Activated T-cell treated with anti-CD3 and anti-CD28 coated beads, Interleukin-2, amount 50 U/mL, for 1 hour (primary cell): Measurements from ENCODE around the gene AVPR1B.

Experiments
- DNase-seq: peaks from one replicate; pipeline ENCODE4 v3.0.0-alpha.2; 2020

AVPR1B gene, protein sequence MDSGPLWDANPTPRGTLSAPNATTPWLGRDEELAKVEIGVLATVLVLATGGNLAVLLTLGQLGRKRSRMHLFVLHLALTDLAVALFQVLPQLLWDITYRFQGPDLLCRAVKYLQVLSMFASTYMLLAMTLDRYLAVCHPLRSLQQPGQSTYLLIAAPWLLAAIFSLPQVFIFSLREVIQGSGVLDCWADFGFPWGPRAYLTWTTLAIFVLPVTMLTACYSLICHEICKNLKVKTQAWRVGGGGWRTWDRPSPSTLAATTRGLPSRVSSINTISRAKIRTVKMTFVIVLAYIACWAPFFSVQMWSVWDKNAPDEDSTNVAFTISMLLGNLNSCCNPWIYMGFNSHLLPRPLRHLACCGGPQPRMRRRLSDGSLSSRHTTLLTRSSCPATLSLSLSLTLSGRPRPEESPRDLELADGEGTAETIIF

DNA sequence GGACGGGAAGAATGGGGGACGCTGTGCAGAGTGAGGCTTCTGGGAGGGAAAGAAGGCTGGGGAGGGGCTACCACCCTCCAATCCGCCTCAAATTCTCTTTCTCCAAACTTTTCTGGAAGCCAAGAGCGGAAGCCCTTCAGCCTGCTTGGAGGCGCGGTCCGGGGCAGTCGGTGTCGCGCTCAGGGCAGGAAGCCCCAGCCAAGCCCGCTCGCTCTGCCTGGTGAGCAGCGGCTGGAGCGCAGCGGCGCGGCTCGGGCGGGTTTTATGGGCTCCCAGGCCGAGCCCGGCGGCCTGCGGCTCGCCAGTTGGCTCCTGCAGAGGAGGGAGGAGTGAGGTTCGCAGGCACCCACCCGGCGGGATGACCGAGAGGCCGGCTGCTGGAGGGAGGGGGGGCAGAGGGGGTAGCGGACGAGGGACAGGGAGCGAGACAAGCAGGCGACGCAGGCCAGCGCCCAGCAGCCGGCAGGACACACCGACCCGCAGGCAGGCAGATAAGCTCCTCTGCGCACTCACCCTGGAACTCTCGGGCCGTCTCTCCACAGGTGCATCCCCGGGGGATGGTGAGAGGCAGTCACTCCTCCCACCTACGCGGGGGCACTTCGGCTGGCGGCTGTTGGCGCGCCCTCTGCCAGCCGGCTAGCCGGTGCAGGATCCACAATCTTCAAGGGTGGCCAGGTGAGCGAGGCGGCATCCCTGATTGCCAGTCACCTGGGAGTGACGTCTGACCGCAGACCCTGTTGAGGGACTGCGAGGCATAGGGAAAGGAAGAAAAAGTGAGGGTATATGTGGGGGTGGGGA lies at the start of gene AVPR1B:
Gene AVPR1B (minus strand): TSS at position 238 of the 798 bp plus-strand sequence. CDS start 498 bp downstream, outside the sequence.
- no peak for DNase-seq

DNA sequence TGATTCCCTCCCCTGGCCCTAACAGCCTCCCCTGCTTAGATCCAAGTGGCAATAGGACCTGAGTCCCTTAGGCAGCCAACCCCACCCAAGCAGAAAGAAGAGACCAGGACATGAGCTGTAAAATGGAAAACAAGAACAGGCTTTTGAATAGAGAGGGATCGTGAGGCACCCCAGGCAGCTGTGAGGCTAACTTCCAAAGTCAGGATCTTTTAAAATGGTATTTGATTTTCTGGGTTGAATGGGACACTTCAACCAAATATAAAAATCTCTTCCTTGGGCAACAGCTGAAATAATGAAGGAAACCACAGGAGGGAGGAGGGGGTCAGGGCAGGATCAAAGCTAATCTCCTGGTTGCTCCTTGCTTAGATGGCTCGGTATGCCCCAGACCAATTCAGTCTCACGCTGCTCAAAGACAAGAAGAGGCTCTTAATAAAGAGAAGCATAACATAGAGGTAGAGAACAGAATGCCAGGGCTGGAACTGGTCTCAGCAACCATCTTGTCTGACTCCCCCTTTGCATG lies 28.6 kb upstream of the AVPR1B start:
- no peak for DNase-seq

DNA sequence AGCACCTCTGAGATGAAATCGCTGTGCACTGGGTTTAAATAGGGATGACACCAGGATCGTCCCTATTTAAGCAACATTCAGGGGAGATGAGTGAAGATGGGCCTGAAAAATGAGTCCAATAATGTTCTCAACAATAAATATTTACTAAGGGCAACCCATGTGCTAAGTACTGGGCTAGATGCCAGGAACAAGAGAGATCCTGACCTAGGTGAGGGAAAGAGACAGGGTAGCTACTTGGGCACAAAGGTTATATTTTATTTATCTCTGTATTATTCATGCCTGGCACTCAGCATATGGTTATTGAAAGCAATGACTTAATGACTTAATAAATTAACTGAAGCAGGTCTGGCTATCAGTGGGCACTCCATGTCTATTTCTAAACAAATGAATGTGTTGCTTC lies 27.4 kb upstream of the AVPR1B start:
- DNase-seq: no peak

- DNase-seq: no peak
Observed at GRCh38 chr1:206143537-206144172, 26.5 kb upstream of the AVPR1B start.

- DNase-seq: no peak
Observed at GRCh38 chr1:206142770-206143169, 25.6 kb upstream of the AVPR1B start.

GRCh38 chr1:206142011-206142410 lies 24.8 kb upstream of the AVPR1B start:
- DNase-seq: no peak

- DNase-seq: no peak
Observed at GRCh38 chr1:206136241-206136640, 19.1 kb upstream of the AVPR1B start.

DNA sequence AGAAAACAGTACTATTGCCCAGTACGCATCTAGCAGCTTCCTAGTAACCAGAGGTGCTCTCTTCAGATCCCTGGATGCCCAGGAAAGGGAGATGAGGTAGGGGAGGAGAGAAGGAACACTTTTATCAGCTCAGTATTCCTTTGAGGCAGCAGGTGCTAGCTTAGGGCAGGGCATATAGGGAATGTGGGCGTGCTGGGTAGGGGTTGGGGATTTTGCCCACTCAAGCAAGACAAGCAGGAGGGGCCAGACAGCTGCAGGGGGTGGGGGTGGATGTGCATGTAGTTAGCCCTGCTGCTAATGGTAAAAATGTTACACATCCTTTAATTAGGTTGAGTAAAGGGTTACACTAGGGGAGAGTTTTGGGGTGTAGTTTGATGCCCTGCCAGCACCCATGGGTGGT lies 18.1 kb upstream of the AVPR1B start:
- no peak for DNase-seq

DNA sequence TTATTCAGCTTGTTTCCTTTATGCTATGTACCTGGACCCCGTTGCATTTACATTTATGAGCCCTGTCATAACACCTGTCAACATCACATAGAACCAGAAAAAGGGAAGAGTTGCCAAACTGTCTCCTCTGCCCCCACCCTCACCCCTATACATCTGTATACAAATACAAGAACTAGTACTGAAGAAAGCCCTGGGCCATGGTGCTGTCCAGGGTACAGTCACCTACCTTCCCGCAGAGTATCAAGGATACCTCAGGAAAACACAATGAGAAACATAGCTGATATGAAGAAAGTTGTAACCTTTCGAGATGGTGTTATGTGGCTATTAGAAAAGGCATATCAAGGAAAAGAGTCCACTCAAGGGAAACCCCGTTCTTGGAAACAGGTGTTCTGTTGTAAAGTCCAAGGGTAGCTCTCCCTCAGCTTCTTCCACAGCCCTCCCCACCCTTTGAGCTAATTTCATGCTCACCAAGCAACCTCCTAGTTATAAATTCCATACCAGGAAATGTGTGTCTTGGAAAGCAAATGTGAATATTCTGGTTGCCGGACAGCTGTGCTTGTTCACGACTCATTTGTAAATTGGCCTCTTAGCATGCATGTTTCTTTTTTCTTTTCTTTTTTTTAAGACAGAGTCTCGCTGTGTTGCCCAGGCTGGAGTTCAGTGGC lies 16.7 kb upstream of the AVPR1B start:
- DNase-seq: no peak

GRCh38 chr1:206131037-206131436 lies 13.8 kb upstream of the AVPR1B start:
- no peak for DNase-seq

GRCh38 chr1:206128196-206128595 lies 11.0 kb upstream of the AVPR1B start:
- DNase-seq: no peak

DNA sequence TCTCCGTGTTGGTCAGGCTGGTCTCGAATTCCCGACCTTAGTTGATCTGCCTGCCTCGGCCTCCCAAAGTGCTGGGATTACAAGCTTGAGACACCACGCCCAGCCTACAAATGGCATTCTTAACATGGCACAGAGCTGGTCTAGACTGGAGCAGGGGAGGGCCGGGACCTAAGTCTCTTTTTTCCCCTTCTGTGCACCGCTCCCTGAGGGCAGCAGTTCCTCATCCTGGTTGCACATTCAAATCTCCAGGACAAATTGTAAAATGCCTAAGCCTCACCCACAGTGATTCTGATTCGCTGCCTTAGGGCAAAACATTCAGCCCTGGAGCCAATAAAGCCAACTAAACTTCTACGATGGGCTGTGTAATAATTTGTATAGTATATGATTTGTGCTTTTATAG lies 10.1 kb upstream of the AVPR1B start:
- no peak for DNase-seq

DNA sequence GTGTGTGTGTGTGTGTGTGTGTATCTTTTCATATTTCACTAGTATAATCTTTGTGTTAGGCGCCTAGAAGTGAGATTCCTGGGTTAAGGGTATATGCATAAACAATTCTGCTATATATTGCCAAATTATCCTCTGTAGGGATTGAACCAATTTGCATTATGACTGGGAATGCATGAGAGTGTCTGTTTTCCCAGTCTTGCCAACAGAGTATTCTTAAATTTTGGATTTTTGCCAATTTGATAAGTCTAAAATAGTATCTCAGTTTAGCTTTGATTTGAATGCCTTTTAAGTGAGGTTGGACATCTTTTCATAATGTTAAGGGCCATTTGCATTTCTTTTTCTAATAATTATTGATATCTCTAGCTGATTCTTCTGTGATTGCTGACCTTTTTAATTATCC lies 8.2 kb upstream of the AVPR1B start:
- no peak for DNase-seq

DNA sequence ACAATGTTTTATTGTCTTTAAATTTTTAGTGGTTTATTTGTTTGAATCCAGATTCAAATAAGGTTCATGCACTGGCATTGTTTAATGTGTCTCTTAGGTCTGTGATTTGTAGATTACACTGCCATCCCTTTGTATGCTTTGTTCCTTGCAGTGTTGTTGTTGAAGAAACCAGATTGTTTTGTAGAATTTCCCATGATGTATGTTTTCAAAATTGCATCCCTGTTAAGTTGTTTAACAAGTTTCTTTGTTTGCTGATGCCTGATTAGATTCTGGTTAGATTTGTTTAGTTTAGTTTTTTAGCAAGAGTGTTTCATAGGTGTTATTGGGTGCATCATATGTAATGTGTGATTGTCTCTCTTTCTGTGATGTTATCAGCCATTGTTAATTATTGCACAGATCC lies 5.5 kb upstream of the AVPR1B start:
- no peak for DNase-seq

DNA sequence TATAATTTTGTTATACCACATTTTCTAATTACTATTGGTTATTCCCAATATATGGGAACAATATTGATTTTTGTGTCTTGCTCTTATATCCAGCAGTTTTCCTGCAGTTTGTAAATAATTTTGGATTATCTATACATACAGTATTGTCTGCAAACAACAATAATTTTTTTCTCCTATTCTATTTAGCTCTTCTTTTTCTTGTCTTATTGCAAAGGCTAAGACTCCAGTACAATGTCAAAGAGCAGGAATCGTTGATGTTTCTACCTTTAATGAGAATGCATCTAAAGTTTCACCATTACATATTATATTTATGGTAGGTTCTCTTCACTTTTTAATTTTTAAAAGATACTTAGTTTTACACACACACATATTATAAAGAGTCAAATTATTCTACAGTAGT lies 4.1 kb upstream of the AVPR1B start:
- DNase-seq: no peak

GRCh38 chr1:206120406-206120805 lies 3.2 kb upstream of the AVPR1B start:
- DNase-seq: no peak

- DNase-seq: no peak
Observed at GRCh38 chr1:206116873-206117150, 376 bp downstream of the AVPR1B start.

- DNase-seq: no peak
Observed at GRCh38 chr1:206116191-206116872, 856 bp downstream of the AVPR1B start.

- no peak for DNase-seq
Observed at GRCh38 chr1:206115791-206116190, 1.4 kb downstream of the AVPR1B start.

- DNase-seq: no peak
Observed at GRCh38 chr1:206114692-206115640, 2.2 kb downstream of the AVPR1B start.

GRCh38 chr1:206112600-206113301 lies 4.4 kb downstream of the AVPR1B start:
- no peak for DNase-seq
